IPS-11a (cell line): ENCODE data around the gene FAM171A2.
A peak's percentile ranks its signal among the peaks of the same experiment; 100 is the strongest.

ENCODE experiments used
- H3K4me3 ChIP-seq: one replicate; pipeline ENCODE4 v1.5.1; 2013; ENCODE audit warnings: low read depth, low read length, control low read depth

Gene FAM171A2

GRCh38 chr17:44309472-44309871 is 54.2 kb downstream of the FAM171A2 start:
- H3K4me3 ChIP-seq, result no peak overlapping the region

GRCh38 chr17:44308865-44309264 is 54.8 kb downstream of the FAM171A2 start:
- H3K4me3 ChIP-seq, result peak overlapping the region; percentile 27

- peak within 1 kb of the TSS; percentile 47 for H3K4me3 ChIP-seq
Measured at GRCh38 chr17:44308320-44308818, 55.3 kb downstream of the FAM171A2 start, which contains the start of gene RUNDC3A. Gene RUNDC3A (plus strand): TSS chr17:44308601. CDS start chr17:44308833, 232 bp downstream.

DNA sequence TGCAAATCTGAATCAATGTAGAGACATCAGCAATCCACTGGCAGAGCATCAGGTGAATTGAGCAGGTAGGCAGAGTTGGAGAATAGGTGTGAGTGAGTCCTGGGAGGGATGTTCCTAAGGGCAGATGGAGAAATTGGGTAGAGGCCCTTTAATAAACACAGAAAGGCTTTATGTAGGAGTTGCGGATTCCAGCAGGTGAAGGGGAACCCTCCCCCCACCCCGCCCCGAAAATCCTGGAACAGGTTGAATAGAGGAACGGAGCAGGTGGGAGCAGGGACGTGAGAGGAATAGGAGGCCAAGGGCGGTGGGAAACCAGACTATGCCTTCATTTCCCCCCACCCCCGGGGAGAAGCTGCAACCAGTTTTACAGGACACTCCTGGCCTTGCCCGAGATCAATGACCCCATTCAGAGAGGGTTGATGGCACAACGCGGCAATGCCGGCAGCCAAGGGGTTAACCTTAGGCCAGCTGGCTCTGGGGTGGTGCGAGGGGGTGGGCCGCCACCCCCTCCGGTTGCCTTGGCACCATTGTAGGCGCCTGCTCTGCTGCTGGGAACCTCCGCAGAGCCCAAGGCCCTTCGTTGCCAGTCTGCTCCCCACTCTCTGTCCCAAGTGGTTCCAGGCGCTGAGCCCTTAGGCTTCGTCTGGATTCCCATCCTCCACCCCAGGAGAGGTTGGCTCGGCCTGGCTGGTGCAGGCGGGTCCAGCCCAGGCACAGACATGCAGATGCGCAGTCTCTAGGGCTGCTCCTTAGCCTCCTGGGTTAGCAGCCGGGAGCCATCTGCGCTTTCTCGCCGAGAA is 56.1 kb downstream of the FAM171A2 start:
- peak overlapping the region; percentile 47 for H3K4me3 ChIP-seq

GRCh38 chr17:44304651-44305050 is 59.0 kb downstream of the FAM171A2 start:
- H3K4me3 ChIP-seq, result no peak overlapping the region
